Naive thymus-derived CD8-positive, alpha-beta T cell (primary cell): Measurements from ENCODE around the gene AIF1. TPM values are rescaled to one million over a fixed set of nuclear protein-coding genes. Genes with fewer than 3 reads are reported as not detected.

Experiments used
- ATAC-seq, 2 donors: fragments of 150-1000 bp; cut with Tn5 transposase in 1 of 2; sonication (Bioruptor Pico), chemical (Tn5 transposase) in 1 of 2; 1 replicate in 1 of 2; 2 replicates in 1 of 2; pipeline ENCODE4 v1.10.0; 2021; ENCODE audit warnings: mild to moderate bottlenecking in 2 of 2, moderate library complexity in 2 of 2
- POLR2A ChIA-PET: fragments of 350-600 bp; sonication (Branson Sonifier 250); formaldehyde crosslinking; loops from one replicate; lab custom pipeline; 2021; ENCODE audit warnings: antibody characterized with exemption; lab: Charles Lee
- DNase-seq, 10 donors: peaks; one replicate each; pipeline versions ENCODE4 v3.0.0 to v3.0.0-alpha.2; 2020 to 2022
- H3K27ac Mint-ChIP-seq, 10 donors: one replicate each; pipeline ENCODE4 v1.8.0; 2020 to 2022; ENCODE audit warnings: mild to moderate bottlenecking in 10 of 10, mixed read lengths in 10 of 10, moderate library complexity in 4 of 10, inconsistent platforms in 1 of 10
- H3K27me3 Mint-ChIP-seq, 5 donors: one replicate each; pipeline ENCODE4 v1.8.0; 2021 to 2022; ENCODE audit warnings: mixed read lengths in 5 of 5
- H3K36me3 Mint-ChIP-seq, 3 donors: one replicate each; pipeline ENCODE4 v1.8.0; 2020 to 2022; ENCODE audit warnings: mixed read lengths in 3 of 3, mild to moderate bottlenecking in 2 of 3, inconsistent platforms in 1 of 3
- H3K4me1 Mint-ChIP-seq, 4 donors: one replicate each; pipeline ENCODE4 v1.8.0; 2021 to 2022; ENCODE audit warnings: mixed read lengths in 4 of 4
- H3K4me3 Mint-ChIP-seq, 10 donors: one replicate each; pipeline ENCODE4 v1.8.0; 2020 to 2022; ENCODE audit warnings: mild to moderate bottlenecking in 10 of 10, mixed read lengths in 10 of 10, moderate library complexity in 6 of 10, inconsistent platforms in 1 of 10
- H3K9me3 Mint-ChIP-seq, 9 donors: one replicate each; pipeline ENCODE4 v1.8.0; 2020 to 2022; ENCODE audit warnings: mixed read lengths in 9 of 9, mild to moderate bottlenecking in 3 of 9, inconsistent platforms in 1 of 9, moderate library complexity in 1 of 9
- polyA plus RNA-seq, 3 donors: library from polyadenylated mRNA; unstranded; fragments of 300-500 nt; fragmentation: Illumina TruSeq; gene quantifications; one replicate each; pipeline ENCODE4 v1.2.3, GENCODE V29; 2021
- total RNA-seq, 8 experiments: library from RNA in 2 of 8; stranded (reverse) in 2 of 8; gene quantifications; one replicate each; pipeline ENCODE4 v1.2.3 and lab custom pipeline; 2021 to 2026

AIF1 gene
- total and polyA plus RNA-seq, 5 experiments from 2014 or later, result 23.0 to 242 (median 145) TPM

- no peak for DNase-seq
- no peak for ATAC-seq
- Mint-ChIP-seq H3K4me1 (peaks cover 4 to 11% (median 8%) of the 10 kb centered on the region in 4 donors), H3K9me3 (no peaks in the 10 kb centered on the region), H3K27ac (peak overlapping the region in 1 of 10 donors; percentile 42), H3K4me3 (no peak overlapping the region), H3K36me3 (no peaks in the 10 kb centered on the region), H3K27me3 (no peaks in the 10 kb centered on the region)
- POLR2A ChIA-PET, result interaction anchor here (0.6 to 0.9 kb wide), 3 partner anchors 60 to 144 kb away, joined by 3 to 4 read pairs (median 3); partner anchors contain the start of gene NFKBIL1
These were observed 5.3 kb upstream of the AIF1 start for GRCh38 chr6:31609519-31610406.

GRCh38 chr6:31610968-31611367 lies 4.1 kb upstream of the AIF1 start:
- POLR2A ChIA-PET, result no interaction called here
- H3K4me3 Mint-ChIP-seq, result no peak overlapping the region
- H3K9me3 Mint-ChIP-seq, result no peaks in the 10 kb centered on the region
- H3K27me3 Mint-ChIP-seq, result no peaks in the 10 kb centered on the region
- no peak for ATAC-seq
- H3K4me1 Mint-ChIP-seq, result peaks cover 14 to 23% (median 20%) of the 10 kb centered on the region in 4 donors
- H3K27ac Mint-ChIP-seq, result peak overlapping the region in 2 of 10 donors; percentile 34 to 66
- no peaks in the 10 kb centered on the region for H3K36me3 Mint-ChIP-seq
- DNase-seq, result no peak

- Mint-ChIP-seq H3K4me1 (peaks cover 22 to 41% (median 33%) of the 10 kb centered on the region in 4 donors), H3K36me3 (no peaks in the 10 kb centered on the region), H3K4me3 (peak overlapping the region in 3 of 10 donors; percentile 79 to 90 (median 82)), H3K9me3 (no peaks in the 10 kb centered on the region), H3K27ac (peak overlapping the region in 9 of 10 donors; percentile 48 to 97 (median 91)), H3K27me3 (no peaks in the 10 kb centered on the region)
- DNase-seq (no peak), ATAC-seq (no peak)
- POLR2A ChIA-PET, result interaction anchor here (0.6 to 1.0 kb wide), 3 partner anchors 21 to 315 kb away, joined by 3 to 5 read pairs (median 4); partner anchors contain the start of genes BAG6 and NCR3
These were observed 887 bp upstream of the AIF1 start for GRCh38 chr6:31614075-31614619.

- H3K4me1 Mint-ChIP-seq, result peaks cover 22 to 49% (median 38%) of the 10 kb centered on the region in 4 donors
These were observed 714 bp downstream of the AIF1 start for GRCh38 chr6:31615748-31616147.

GRCh38 chr6:31617010-31617409 lies 2.0 kb downstream of the AIF1 start:
- Mint-ChIP-seq H3K4me3 (peak overlapping the region; percentile 11 to 90 (median 82)), H3K36me3 (peaks cover 0 to 2% (median under 1%) of the 10 kb centered on the region in 3 donors), H3K9me3 (no peaks in the 10 kb centered on the region), H3K4me1 (peaks cover 29 to 59% (median 48%) of the 10 kb centered on the region in 4 donors), H3K27me3 (no peaks in the 10 kb centered on the region), H3K27ac (peak overlapping the region; percentile 86 to 97 (median 92))
- POLR2A ChIA-PET, result interaction anchor here (0.7 to 1.8 kb wide), 7 partner anchors 35 to 1356 kb away, joined by 3 to 9 read pairs (median 4); partner anchors contain the start of genes BAG6, C6orf47, LTB and MICB
- ATAC-seq (no peak), DNase-seq (no peak)

More at GRCh38 chr6:31615748-31616147, 714 bp downstream of the AIF1 start:
- ATAC-seq, result no peak
- Mint-ChIP-seq H3K27me3 (no peaks in the 10 kb centered on the region), H3K27ac (peak overlapping the region; percentile 86 to 97 (median 92)), H3K4me3 (peak overlapping the region; percentile 70 to 90 (median 84)), H3K9me3 (no peaks in the 10 kb centered on the region), H3K36me3 (no peaks in the 10 kb centered on the region)
- peak in 8 of 10 donors; percentile 34 to 56 (median 43) for DNase-seq
- POLR2A ChIA-PET, result interaction anchor here (0.9 to 1.5 kb wide), 6 partner anchors 18 to 57 kb away, joined by 3 to 5 read pairs (median 4); partner anchors contain the start of genes BAG6, C6orf47 and LTB

- DNase-seq (peak; percentile 88 to 97 (median 96)), ATAC-seq (peak; percentile 83)
- Mint-ChIP-seq H3K27me3 (no peaks in the 10 kb centered on the region), H3K4me3 (peak overlapping the region; percentile 77 to 99 (median 94)), H3K9me3 (no peaks in the 10 kb centered on the region), H3K27ac (peak overlapping the region; percentile 95 to 100 (median 98)), H3K4me1 (peaks cover 31 to 60% (median 46%) of the 10 kb centered on the region in 4 donors), H3K36me3 (peaks cover 0 to 30% (median 6%) of the 10 kb centered on the region in 3 donors)
- POLR2A ChIA-PET, result interaction anchor here (0.5 to 4.4 kb wide), 11 partner anchors 9 to 215 kb away, joined by 3 to 49 read pairs (median 4); partner anchors contain the start of genes BAG6, C6orf47, CSNK2B and DDX39B
These were observed 5.0 kb downstream of the AIF1 start for GRCh38 chr6:31619805-31620585.

GRCh38 chr6:31620586-31621319 lies 5.7 kb downstream of the AIF1 start, which contains the start of gene PRRC2A:
TSS of gene PRRC2A (plus strand) at chr6:31620715. CDS start at chr6:31622790, 2,075 bp downstream.
- Mint-ChIP-seq H3K27me3 (no peaks in the 10 kb centered on the region), H3K4me1 (peaks cover 25 to 52% (median 39%) of the 10 kb centered on the region in 4 donors), H3K36me3 (peaks cover 0 to 38% (median 8%) of the 10 kb centered on the region in 3 donors), H3K27ac (peak within 1 kb of the TSS; percentile 95 to 100 (median 98)), H3K9me3 (no peaks in the 10 kb centered on the region), H3K4me3 (peak within 1 kb of the TSS; percentile 77 to 99 (median 94))
- DNase-seq (peak in 4 of 10 donors; percentile 84 to 93 (median 86)), ATAC-seq (peak; percentile 32 to 58)
- POLR2A ChIA-PET, result interaction anchor here (0.9 to 4.4 kb wide), 11 partner anchors 9 to 242 kb away, joined by 3 to 49 read pairs (median 6); partner anchors contain the start of genes BAG6, C6orf47, CSNK2B and GPANK1

GRCh38 chr6:31621320-31621939 lies 6.4 kb downstream of the AIF1 start:
- DNase-seq, result peak in 1 of 10 donors; percentile 22
- Mint-ChIP-seq H3K4me3 (peak overlapping the region; percentile 77 to 95 (median 91)), H3K36me3 (peaks cover 0 to 44% (median 10%) of the 10 kb centered on the region in 3 donors), H3K27ac (peak overlapping the region; percentile 90 to 97 (median 96)), H3K27me3 (no peaks in the 10 kb centered on the region), H3K4me1 (peaks cover 22 to 46% (median 32%) of the 10 kb centered on the region in 4 donors), H3K9me3 (no peaks in the 10 kb centered on the region)
- POLR2A ChIA-PET, result interaction anchor here (0.8 to 4.4 kb wide), 13 partner anchors 10 to 241 kb away, joined by 3 to 49 read pairs (median 5); partner anchors contain the start of genes BAG6, C6orf47, CSNK2B and GPANK1
- ATAC-seq, result no peak

- H3K27me3 Mint-ChIP-seq, result no peaks in the 10 kb centered on the region
- H3K27ac Mint-ChIP-seq, result peak overlapping the region; percentile 90 to 97 (median 96)
- peak overlapping the region; percentile 77 to 95 (median 91) for H3K4me3 Mint-ChIP-seq
- no peaks in the 10 kb centered on the region for H3K9me3 Mint-ChIP-seq
- peaks cover 19 to 42% (median 28%) of the 10 kb centered on the region in 4 donors for H3K4me1 Mint-ChIP-seq
- no peak for ATAC-seq
- POLR2A ChIA-PET, result interaction anchor here (0.8 to 4.4 kb wide), 10 partner anchors 9 to 241 kb away, joined by 3 to 49 read pairs (median 9); partner anchors contain the start of genes BAG6, C6orf47, CSNK2B and GPANK1
- DNase-seq, result no peak
- peaks cover 0 to 50% (median 12%) of the 10 kb centered on the region in 3 donors for H3K36me3 Mint-ChIP-seq
These were observed 7.0 kb downstream of the AIF1 start for GRCh38 chr6:31621991-31622390.

- H3K9me3 Mint-ChIP-seq, result no peaks in the 10 kb centered on the region
- no peak for ATAC-seq
- POLR2A ChIA-PET, result interaction anchor here (0.9 to 4.4 kb wide), 10 partner anchors 10 to 42 kb away, joined by 3 to 49 read pairs (median 10); partner anchors contain the start of genes BAG6, C6orf47, CSNK2B and GPANK1
- H3K27ac Mint-ChIP-seq, result peak overlapping the region; percentile 88 to 97 (median 96)
- DNase-seq, result no peak
- no peaks in the 10 kb centered on the region for H3K27me3 Mint-ChIP-seq
- H3K4me3 Mint-ChIP-seq, result peak overlapping the region in 5 of 10 donors; percentile 8 to 94 (median 77)
- H3K4me1 Mint-ChIP-seq, result peaks cover 24 to 38% (median 31%) of the 10 kb centered on the region in 4 donors
- H3K36me3 Mint-ChIP-seq, result peaks cover 6 to 57% (median 18%) of the 10 kb centered on the region in 3 donors
These were observed 7.7 kb downstream of the AIF1 start for GRCh38 chr6:31622684-31623091.
